ENCODE data around the gene KHK. TPM values are rescaled to one million over a fixed set of nuclear protein-coding genes. Genes with fewer than 3 reads are reported as not detected.

The KHK gene
- total and polyA plus RNA-seq, 9 of the 15 experiments (the other 6 are each of a cell fraction or from before 2014, with no cell fraction given), result 1.5 to 10.7 (median 5.2) TPM

GRCh38 chr2:27133905-27134780, 47.6 kb downstream of the KHK start, which contains the start of gene PREB:
Gene PREB, minus strand, starts transcription at chr2:27134636. Its CDS starts 215 bp downstream, at chr2:27134421.
- POLR2A ChIA-PET, result interaction anchor here (0.6 to 2.1 kb wide), 7 partner anchors 10 to 167 kb away, joined by 3 to 12 read pairs (median 4); partner anchors contain the start of gene ABHD1
- CTCF ChIA-PET (ENCODE audit: low intra/inter-chr PET ratio), result interaction anchor here (1.3 kb wide), 1 partner anchor 58 kb away, joined by 5 read pairs; no protein-coding TSS in a partner anchor
- under 1% methylated on average over 66 of the region's 86 CpGs for WGBS (ENCODE audit: insufficient coverage, low coverage, missing lambda C conversion rate)
- FAIRE-seq (peak; percentile 93), DNase-seq (ENCODE audit: extremely low read depth in 1 of 4, low spot score in 3 of 4) (peak; percentile 97 to 99 (median 98)), ATAC-seq (peak; percentile 98)
- intact Hi-C loops (cut with micrococcal nuclease), result no loop called here
- Histone ChIP-seq H3K9me3 (replicated peaks; ENCODE audit: control insufficient read depth, insufficient read depth, low read depth, low read length) (no peaks in the 10 kb centered on the region; the same call in 1 of the 2 replicates), H2AFZ (ENCODE audit: low read depth, low read length) (peak within 1 kb of the TSS; percentile 96), H4K20me1 (replicated peaks; ENCODE audit: control insufficient read depth, insufficient read depth, low read length) (no peaks in the 10 kb centered on the region; the same call in 1 of the 2 replicates), H3K79me2 (ENCODE audit: control insufficient read depth, insufficient read depth, low read length) (peaks cover 21% of the 10 kb centered on the region), H3K9me1 (ENCODE audit: control insufficient read depth, insufficient read depth, low read length) (peaks cover 8% of the 10 kb centered on the region), H3K36me3 (ENCODE audit: control insufficient read depth, insufficient read depth, low read length) (peaks cover 42% of the 10 kb centered on the region; the same call in 2 of the 3 replicates), H3K27ac (ENCODE audit: extremely low read depth, low read depth, low read length) (peak within 1 kb of the TSS; percentile 85), H3K9ac (ENCODE audit: insufficient read depth in 1 of 2, low read depth in 2 of 2, low read length in 2 of 2) (peak within 1 kb of the TSS; percentile 95 to 99), H3K4me3 (peak within 1 kb of the TSS; percentile 98), H3K27me3 (ENCODE audit: control insufficient read depth in 2 of 2, insufficient read depth in 2 of 2, low read length in 2 of 2) (no peaks in the 10 kb centered on the region), H3K4me1 (replicated peaks in 1 of 2; ENCODE audit: control insufficient read depth in 2 of 2, insufficient read depth in 2 of 2, low read length in 2 of 2) (peaks cover 15 to 35% of the 10 kb centered on the region in 2 experiments; a peak in 4 of 5 replicates), H3K4me2 (ENCODE audit: insufficient read depth, low read length) (peak within 1 kb of the TSS; percentile 80)
- no TSS peak for BruUV-seq (replicated peaks)
- in situ Hi-C loops (cut with MboI), result no loop called here
- TF ChIP-seq EP400 (IDR thresholded peaks at IDR 0.05) (peak; percentile 18; the same call in 1 of the 2 replicates), CTBP1 (IDR thresholded peaks at IDR 0.05; ENCODE audit: borderline replicate concordance) (peak; percentile 45; the same call in 1 of the 2 replicates), POLR2AphosphoS5 (IDR thresholded peaks at IDR 0.05; ENCODE audit: control insufficient read depth, insufficient read depth, low read depth, low read length) (peak; percentile 71; the same call in 1 of the 2 replicates), HMG20B (CRISPR knock-in tag; IDR thresholded peaks at IDR 0.05) (no peak), PCBP1 (IDR thresholded peaks at IDR 0.05; ENCODE audit: low read depth, low read length, poor library complexity, severe bottlenecking) (peak; percentile 74), HDGF (IDR thresholded peaks at IDR 0.05) (no peak), ZMIZ1 (IDR thresholded peaks at IDR 0.05; ENCODE audit: low read depth in 2 of 2, low read length in 2 of 2) (0 out of 4 replicates have a peak, but pooled peaks of 1 of the 2 experiments have one; percentile 27), THRAP3 (IDR thresholded peaks at IDR 0.05; ENCODE audit: borderline replicate concordance) (no peak), POU5F1 (IDR thresholded peaks at IDR 0.05; ENCODE audit: borderline replicate concordance, low read depth, low read length, partially characterized antibody) (peak; percentile 93), TEAD2 (tag; IDR thresholded peaks at IDR 0.05) (no peak), CXXC5 (CRISPR knock-in tag; IDR thresholded peaks at IDR 0.05) (peak; percentile 86), ZFX (CRISPR knock-in tag; IDR thresholded peaks at IDR 0.05) (peak; percentile 70), SIX5 (IDR thresholded peaks at IDR 0.05; ENCODE audit: borderline replicate concordance in 1 of 2, insufficient read depth in 1 of 2, low read depth in 1 of 2, low read length in 2 of 2) (peak in 1 of 2 experiments; percentile 28; a peak in 1 of 4 replicates), UBTF (IDR thresholded peaks at IDR 0.05; ENCODE audit: borderline replicate concordance in 1 of 2, low read depth in 2 of 2, low read length in 2 of 2) (peak; percentile 45 to 69; a peak in 1 of 4 replicates)
